Measurements from ENCODE around the gene CCNT1. TPM values are rescaled to one million over a fixed set of nuclear protein-coding genes. Genes with fewer than 3 reads are reported as not detected.

The CCNT1 gene
- total RNA-seq, 1 experiment from 2014 or later, result 53.1 TPM

GRCh38 chr12:48686615-48687334, 29.7 kb downstream of the CCNT1 start:
- Histone ChIP-seq H3K36me3 (ENCODE audit: control insufficient read depth, insufficient read depth, low read length) (no peaks in the 10 kb centered on the region; the same call in 1 of the 2 replicates), H3K4me1 (0 out of 2 replicates have a peak, but pooled peaks cover 6% of the 10 kb centered on the region), H3K27me3 (replicated peaks; ENCODE audit: control insufficient read depth, insufficient read depth, low read length) (no peaks in the 10 kb centered on the region), H3K9me3 (no peaks in the 10 kb centered on the region), H3K4me3 (ENCODE audit: low read depth, low read length) (no peak overlapping the region)
- no peak for TF ChIP-seq CTCF (IDR thresholded peaks at IDR 0.05; ENCODE audit: insufficient read depth in 1 of 2, low read depth in 1 of 2, low read length in 1 of 2, severe bottlenecking in 1 of 2, unreplicated experiment in 1 of 2)
- no peak for DNase-seq
- no peaks in the 10 kb centered on the region for H3K27me3 Mint-ChIP-seq (ENCODE audit: insufficient read depth, unreplicated experiment)
- BruUV-seq (replicated peaks), result no TSS peak
- no peaks in the 10 kb centered on the region for H3K4me1 Mint-ChIP-seq (ENCODE audit: low read depth, unreplicated experiment)
- intact Hi-C loops (cut with micrococcal nuclease; ENCODE audit: unreplicated experiment), result no loop called here
- H3K4me3 Mint-ChIP-seq (ENCODE audit: unreplicated experiment), result no peak overlapping the region
- ChIA-PET CTCF (no interaction called here), POLR2A (no interaction called here)
- peaks cover 48% of the 10 kb centered on the region for H3K36me3 Mint-ChIP-seq (ENCODE audit: insufficient read depth, unreplicated experiment)
- H3K27ac Mint-ChIP-seq (ENCODE audit: unreplicated experiment), result no peak overlapping the region
- no peaks in the 10 kb centered on the region for H3K9me3 Mint-ChIP-seq (ENCODE audit: unreplicated experiment)

- Mint-ChIP-seq H3K27me3 (ENCODE audit: insufficient read depth, unreplicated experiment) (no peaks in the 10 kb centered on the region), H3K9me3 (ENCODE audit: unreplicated experiment) (no peaks in the 10 kb centered on the region), H3K4me1 (ENCODE audit: low read depth, unreplicated experiment) (no peaks in the 10 kb centered on the region), H3K36me3 (ENCODE audit: insufficient read depth, unreplicated experiment) (peaks cover 48% of the 10 kb centered on the region), H3K4me3 (ENCODE audit: unreplicated experiment) (no peak overlapping the region), H3K27ac (ENCODE audit: unreplicated experiment) (no peak overlapping the region)
- H3K27me3 ChIP-seq (replicated peaks; ENCODE audit: control insufficient read depth, insufficient read depth, low read length), result no peaks in the 10 kb centered on the region
- H3K4me1 ChIP-seq, result 0 out of 2 replicates have a peak, but pooled peaks cover 6% of the 10 kb centered on the region
- CTCF ChIA-PET, result no interaction called here
- POLR2A ChIA-PET, result no interaction called here
- no TSS peak for BruUV-seq (replicated peaks)
- TF ChIP-seq CTCF (IDR thresholded peaks at IDR 0.05; ENCODE audit: insufficient read depth in 1 of 2, low read depth in 1 of 2, low read length in 1 of 2, severe bottlenecking in 1 of 2, unreplicated experiment in 1 of 2), result no peak
- DNase-seq, result peak in 1 of 2 experiments; percentile 20
- no peak overlapping the region for H3K4me3 ChIP-seq (ENCODE audit: low read depth, low read length)
- H3K9me3 ChIP-seq, result no peaks in the 10 kb centered on the region
- H3K36me3 ChIP-seq (ENCODE audit: control insufficient read depth, insufficient read depth, low read length), result no peaks in the 10 kb centered on the region; the same call in 1 of the 2 replicates
- intact Hi-C loops (cut with micrococcal nuclease; ENCODE audit: unreplicated experiment), result no loop called here
Observed at GRCh38 chr12:48686037-48686595, 30.4 kb downstream of the CCNT1 start.

GRCh38 chr12:48683534-48683933, 33.0 kb downstream of the CCNT1 start:
- no peak for TF ChIP-seq CTCF (IDR thresholded peaks at IDR 0.05; ENCODE audit: insufficient read depth in 1 of 2, low read depth in 1 of 2, low read length in 1 of 2, severe bottlenecking in 1 of 2, unreplicated experiment in 1 of 2)
- H3K27me3 ChIP-seq (replicated peaks; ENCODE audit: control insufficient read depth, insufficient read depth, low read length), result no peaks in the 10 kb centered on the region
- no peaks in the 10 kb centered on the region for H3K9me3 Mint-ChIP-seq (ENCODE audit: unreplicated experiment)
- ChIA-PET CTCF (no interaction called here), POLR2A (no interaction called here)
- no peak overlapping the region for H3K27ac Mint-ChIP-seq (ENCODE audit: unreplicated experiment)
- H3K4me3 Mint-ChIP-seq (ENCODE audit: unreplicated experiment), result peak overlapping the region; percentile 92
- H3K36me3 ChIP-seq (ENCODE audit: control insufficient read depth, insufficient read depth, low read length), result no peaks in the 10 kb centered on the region; the same call in 1 of the 2 replicates
- peaks cover 20% of the 10 kb centered on the region; the same call in 1 of the 2 replicates for H3K4me1 ChIP-seq
- no peak overlapping the region for H3K4me3 ChIP-seq (ENCODE audit: low read depth, low read length)
- intact Hi-C loops (cut with micrococcal nuclease; ENCODE audit: unreplicated experiment), result no loop called here
- no peaks in the 10 kb centered on the region for H3K9me3 ChIP-seq
- peaks cover 62% of the 10 kb centered on the region for H3K36me3 Mint-ChIP-seq (ENCODE audit: insufficient read depth, unreplicated experiment)
- H3K27me3 Mint-ChIP-seq (ENCODE audit: insufficient read depth, unreplicated experiment), result no peaks in the 10 kb centered on the region
- no peak for DNase-seq
- no TSS peak for BruUV-seq (replicated peaks)
- H3K4me1 Mint-ChIP-seq (ENCODE audit: low read depth, unreplicated experiment), result peaks cover 11% of the 10 kb centered on the region

Data from Caco-2 (cell line).